ENCODE data around the gene ERMAP. TPM values are rescaled to one million over a fixed set of nuclear protein-coding genes. Genes with fewer than 3 reads are reported as not detected.

The ERMAP gene
- total RNA-seq, 4 donors from 2014 or later, result 23.7 to 36.5 (median 28.9) TPM

Other genes starting within 250 kb of the ERMAP start
- gene PPIH, start 158.7 kb upstream of the ERMAP start, total RNA-seq, result 10 to 100 TPM; 26.4 to 45.9 (median 40.3) TPM
- 100 to 1,000 TPM; 368 to 678 (median 607) TPM for gene YBX1, start 134.7 kb upstream of the ERMAP start, total RNA-seq
- not detected for gene CLDN19, start 76.9 kb upstream of the ERMAP start, total RNA-seq
- 10 to 100 TPM; 16.6 to 28.0 (median 24.2) TPM for gene P3H1, start 50.1 kb upstream of the ERMAP start, total RNA-seq
- 1 to 10 TPM; 4.2 to 7.2 (median 4.7) TPM for gene C1orf50, start 49.9 kb upstream of the ERMAP start, total RNA-seq
- gene TMEM269, start 32.1 kb upstream of the ERMAP start, total RNA-seq, result 1 to 10 TPM in 1 of 4 donors, under 1 TPM in 1, not detected in 2; 0.11 to 2.6 TPM
- 10 to 100 TPM; 20.4 to 29.0 (median 21.6) TPM for gene SVBP, start 275 bp downstream of the ERMAP start, total RNA-seq
- gene ZNF691, start 29.5 kb downstream of the ERMAP start, total RNA-seq, result 10 to 100 TPM; 17.9 to 25.8 (median 21.5) TPM
- gene SLC2A1, start 141.7 kb downstream of the ERMAP start, total RNA-seq, result 100 to 1,000 TPM in 2 of 4 donors, 10 to 100 TPM in 2; 15.0 to 208 (median 91.4) TPM

Measured in thyroid gland (tissue), 4 donors.